GM13976 (cell line): ENCODE data around the gene ZNF280D.

Experiments
- DNase-seq: peaks from one replicate; pipeline ENCODE4 v3.0.0; 2012; ENCODE audit warnings: low spot score
- in situ Hi-C: fragments of 300-500 bp; cut with MboI; formaldehyde crosslinking; loops from one replicate; pipeline ENCODE4 v1.12.0; 2022; ENCODE audit warnings: low sequenced_read_pairs, mixed read lengths, inconsistent platforms; ENCODE audit not compliant: unreplicated experiment
- TF ChIP-seq, protein P1 (sequence below): IDR thresholded peaks from 2 replicates; pipeline ENCODE4 v1.5.1; 2012; ENCODE audit warnings: borderline replicate concordance, mild to moderate bottlenecking; ENCODE audit not compliant: insufficient read depth; ENCODE audit errors: extremely low read depth, missing control alignments, control extremely low read depth

The ZNF280D gene

DNA sequence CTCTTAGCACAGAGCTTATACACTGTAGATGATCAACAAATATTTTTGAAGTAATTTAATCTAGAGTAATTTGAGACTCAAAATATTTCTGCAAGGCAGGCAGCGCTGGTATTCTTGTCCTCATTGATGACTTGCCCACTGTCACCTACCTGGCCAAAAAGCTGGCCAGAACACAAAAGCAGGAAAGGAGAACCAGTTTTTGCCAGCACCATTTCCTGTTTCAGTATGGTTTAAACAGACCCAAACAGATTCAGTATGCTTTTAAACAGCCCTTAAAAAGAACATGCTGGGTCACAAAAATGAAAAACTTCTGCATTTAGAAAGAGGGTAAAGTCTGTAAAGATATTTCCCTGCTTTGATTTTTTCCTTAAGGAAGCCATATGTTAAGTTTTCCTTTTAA is 42.3 kb upstream of the ZNF280D start:
- in situ Hi-C loops = no loop called here
- no peak for DNase-seq
- TF ChIP-seq, protein P1, sequence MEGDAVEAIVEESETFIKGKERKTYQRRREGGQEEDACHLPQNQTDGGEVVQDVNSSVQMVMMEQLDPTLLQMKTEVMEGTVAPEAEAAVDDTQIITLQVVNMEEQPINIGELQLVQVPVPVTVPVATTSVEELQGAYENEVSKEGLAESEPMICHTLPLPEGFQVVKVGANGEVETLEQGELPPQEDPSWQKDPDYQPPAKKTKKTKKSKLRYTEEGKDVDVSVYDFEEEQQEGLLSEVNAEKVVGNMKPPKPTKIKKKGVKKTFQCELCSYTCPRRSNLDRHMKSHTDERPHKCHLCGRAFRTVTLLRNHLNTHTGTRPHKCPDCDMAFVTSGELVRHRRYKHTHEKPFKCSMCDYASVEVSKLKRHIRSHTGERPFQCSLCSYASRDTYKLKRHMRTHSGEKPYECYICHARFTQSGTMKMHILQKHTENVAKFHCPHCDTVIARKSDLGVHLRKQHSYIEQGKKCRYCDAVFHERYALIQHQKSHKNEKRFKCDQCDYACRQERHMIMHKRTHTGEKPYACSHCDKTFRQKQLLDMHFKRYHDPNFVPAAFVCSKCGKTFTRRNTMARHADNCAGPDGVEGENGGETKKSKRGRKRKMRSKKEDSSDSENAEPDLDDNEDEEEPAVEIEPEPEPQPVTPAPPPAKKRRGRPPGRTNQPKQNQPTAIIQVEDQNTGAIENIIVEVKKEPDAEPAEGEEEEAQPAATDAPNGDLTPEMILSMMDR = no peak

DNA sequence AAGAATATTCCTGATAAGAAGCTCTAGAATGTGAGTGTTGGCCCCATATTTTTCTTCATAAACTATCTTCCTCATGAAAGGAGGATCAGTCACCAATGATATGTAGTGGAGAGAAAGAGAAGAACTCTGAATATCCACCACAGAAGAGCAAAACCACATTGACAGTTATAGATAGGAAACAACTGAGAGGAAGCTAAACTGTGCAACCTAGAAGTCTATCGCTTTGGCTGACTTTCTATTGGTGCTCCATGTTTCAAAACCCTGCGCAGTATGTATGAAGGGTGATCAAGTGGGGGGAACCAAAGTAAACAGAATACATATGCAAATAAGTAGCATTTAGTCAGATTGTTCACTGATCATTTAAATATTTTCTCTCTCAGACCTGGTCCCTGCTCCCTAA is 41.0 kb upstream of the ZNF280D start:
- DNase-seq = no peak
- in situ Hi-C loops = no loop called here
- TF ChIP-seq, protein P1 = no peak

DNA sequence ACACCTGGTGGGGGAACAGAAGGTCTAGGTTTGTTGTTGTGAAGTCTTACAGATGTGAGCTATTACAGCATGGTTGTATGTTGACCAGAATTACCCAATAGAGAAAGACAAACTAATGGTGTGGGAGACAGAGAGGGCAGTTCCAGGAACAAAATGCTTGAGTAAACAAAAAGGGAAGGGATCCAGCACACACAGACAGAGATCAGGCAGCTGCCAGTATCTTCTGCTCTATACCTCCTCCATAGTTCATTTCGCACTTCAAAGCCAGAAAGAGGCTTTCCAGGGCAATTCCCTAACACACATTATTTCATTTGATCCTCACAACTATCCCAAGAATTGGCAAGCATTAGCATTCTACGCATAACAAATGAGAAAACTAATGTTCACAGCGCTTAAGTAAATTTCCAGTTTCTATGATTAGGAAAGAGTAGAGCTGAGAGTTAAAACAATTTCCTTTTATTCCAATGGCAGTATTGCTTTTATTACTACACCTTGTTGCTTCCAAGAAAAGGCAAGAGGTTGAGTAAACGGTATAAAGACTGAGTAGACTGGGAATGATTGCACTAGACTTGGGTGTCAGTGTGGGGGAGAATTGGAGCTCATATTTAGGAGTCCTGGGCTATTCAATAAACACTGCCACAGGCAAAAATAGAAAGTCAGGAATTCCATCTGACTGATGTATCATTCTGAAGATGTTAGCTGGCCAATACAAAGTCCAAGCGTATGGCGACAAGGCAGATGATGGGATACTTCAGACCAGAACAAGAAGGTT is 39.7 kb upstream of the ZNF280D start:
- DNase-seq = no peak
- in situ Hi-C loops = no loop called here
- TF ChIP-seq, protein P1 = no peak

DNA sequence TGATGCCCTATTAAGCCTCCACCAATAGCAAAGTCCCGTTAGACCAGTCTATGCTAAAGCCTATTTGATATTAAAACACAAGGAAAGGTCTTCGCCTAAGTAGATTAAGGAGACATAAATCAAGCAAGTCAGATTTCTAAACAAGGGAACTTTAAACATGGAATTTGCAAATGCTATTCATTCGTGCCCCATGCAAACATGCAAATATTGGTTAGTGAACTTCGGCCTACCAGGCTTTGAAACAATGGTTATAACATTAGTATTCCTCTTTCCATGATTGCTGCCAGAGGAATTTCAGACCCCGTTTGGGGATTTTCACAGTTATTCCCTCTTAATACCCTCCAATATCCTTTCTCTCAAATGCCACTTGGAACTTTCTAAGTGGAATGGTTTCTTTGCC is 36.9 kb upstream of the ZNF280D start:
- TF ChIP-seq, protein P1 = no peak
- DNase-seq = no peak
- in situ Hi-C loops = no loop called here

- TF ChIP-seq, protein P1 = no peak
- peak; percentile 20 for DNase-seq
These were observed 34.0 kb upstream of the ZNF280D start for GRCh38 chr15:56767315-56767714.

DNA sequence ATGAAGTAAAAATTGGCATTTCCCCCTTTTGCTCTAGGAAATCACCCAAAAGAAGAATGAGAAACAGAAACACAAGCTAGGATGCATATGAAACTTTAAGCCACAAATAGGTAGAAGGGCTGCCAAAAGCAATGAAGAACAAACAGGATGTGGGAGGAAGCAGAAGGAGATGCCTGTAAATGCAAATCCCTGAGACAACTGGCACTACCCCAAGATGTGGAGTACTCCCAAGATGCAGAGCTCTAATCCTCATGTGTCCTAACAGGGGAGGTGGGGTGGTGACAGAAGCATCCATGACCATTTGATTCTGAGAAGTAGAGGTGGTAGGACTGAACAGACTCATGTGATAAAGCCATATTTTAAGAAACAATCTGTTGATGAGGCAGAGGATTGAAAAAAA is 31.9 kb upstream of the ZNF280D start:
- TF ChIP-seq, protein P1 = no peak
- in situ Hi-C loops = no loop called here
- no peak for DNase-seq

More at GRCh38 chr15:56767315-56767714, 34.0 kb upstream of the ZNF280D start:
- in situ Hi-C loops = no loop called here
